ENCODE measurements around the gene HK1. TPM values are rescaled to one million over a fixed set of nuclear protein-coding genes. Genes with fewer than 3 reads are reported as not detected.

HK1 gene
- total and polyA plus RNA-seq, 2 of the 13 experiments (the other 11 are each of a cell fraction or from before 2014, with no cell fraction given), result 0.29 to 1.5 TPM

DNA sequence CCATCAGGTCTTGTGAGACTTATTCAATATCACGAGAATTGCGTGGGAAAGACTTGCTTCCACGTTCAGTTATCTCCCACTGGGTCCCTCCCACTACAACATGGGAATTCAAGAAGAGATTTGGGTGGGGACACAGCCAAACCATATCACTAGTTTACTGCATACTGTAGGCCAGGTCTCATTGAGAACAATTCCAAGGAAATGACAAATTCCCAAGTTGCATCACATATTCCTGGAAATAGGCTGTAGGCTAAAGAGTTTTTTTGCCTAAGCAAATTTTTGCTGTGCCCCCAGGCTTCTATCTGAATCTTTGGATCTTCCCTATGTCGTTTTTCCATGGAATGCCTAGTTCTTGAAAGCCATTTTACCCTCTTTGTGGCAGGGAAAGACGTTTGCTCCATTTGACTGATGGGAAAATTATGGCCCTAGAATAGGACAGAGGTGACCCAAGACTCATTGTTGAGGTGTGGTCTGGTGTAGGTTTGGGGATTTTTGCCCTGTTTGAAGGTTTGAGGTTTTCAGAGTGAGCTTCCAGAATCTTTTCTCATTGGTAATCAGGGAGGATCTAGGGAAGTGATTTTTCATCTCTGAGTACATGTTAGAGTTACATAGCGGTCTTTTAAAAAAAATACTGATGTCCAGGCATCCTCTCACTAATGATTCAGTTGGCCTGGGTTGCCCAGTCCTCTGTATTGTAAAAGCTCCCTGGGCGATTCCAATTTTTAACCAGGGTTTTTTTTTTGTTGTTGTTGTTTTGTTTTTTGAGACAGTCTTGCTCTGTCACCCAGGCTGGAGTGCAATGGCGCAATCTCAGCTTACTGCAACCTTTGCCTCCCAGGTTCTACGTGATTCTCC lies 94.1 kb downstream of the HK1 start (continued):
- TF ChIP-seq, protein P1, sequence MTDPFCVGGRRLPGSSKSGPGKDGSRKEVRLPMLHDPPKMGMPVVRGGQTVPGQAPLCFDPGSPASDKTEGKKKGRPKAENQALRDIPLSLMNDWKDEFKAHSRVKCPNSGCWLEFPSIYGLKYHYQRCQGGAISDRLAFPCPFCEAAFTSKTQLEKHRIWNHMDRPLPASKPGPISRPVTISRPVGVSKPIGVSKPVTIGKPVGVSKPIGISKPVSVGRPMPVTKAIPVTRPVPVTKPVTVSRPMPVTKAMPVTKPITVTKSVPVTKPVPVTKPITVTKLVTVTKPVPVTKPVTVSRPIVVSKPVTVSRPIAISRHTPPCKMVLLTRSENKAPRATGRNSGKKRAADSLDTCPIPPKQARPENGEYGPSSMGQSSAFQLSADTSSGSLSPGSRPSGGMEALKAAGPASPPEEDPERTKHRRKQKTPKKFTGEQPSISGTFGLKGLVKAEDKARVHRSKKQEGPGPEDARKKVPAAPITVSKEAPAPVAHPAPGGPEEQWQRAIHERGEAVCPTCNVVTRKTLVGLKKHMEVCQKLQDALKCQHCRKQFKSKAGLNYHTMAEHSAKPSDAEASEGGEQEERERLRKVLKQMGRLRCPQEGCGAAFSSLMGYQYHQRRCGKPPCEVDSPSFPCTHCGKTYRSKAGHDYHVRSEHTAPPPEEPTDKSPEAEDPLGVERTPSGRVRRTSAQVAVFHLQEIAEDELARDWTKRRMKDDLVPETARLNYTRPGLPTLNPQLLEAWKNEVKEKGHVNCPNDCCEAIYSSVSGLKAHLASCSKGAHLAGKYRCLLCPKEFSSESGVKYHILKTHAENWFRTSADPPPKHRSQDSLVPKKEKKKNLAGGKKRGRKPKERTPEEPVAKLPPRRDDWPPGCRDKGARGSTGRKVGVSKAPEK (CRISPR knock-in tag; IDR thresholded peaks at IDR 0.05; ENCODE audit: borderline replicate concordance), result no peak
- no peak for TF ChIP-seq ZFP41 (CRISPR knock-in tag; IDR thresholded peaks at IDR 0.05; ENCODE audit: borderline replicate concordance)
- TF ChIP-seq, protein P2, sequence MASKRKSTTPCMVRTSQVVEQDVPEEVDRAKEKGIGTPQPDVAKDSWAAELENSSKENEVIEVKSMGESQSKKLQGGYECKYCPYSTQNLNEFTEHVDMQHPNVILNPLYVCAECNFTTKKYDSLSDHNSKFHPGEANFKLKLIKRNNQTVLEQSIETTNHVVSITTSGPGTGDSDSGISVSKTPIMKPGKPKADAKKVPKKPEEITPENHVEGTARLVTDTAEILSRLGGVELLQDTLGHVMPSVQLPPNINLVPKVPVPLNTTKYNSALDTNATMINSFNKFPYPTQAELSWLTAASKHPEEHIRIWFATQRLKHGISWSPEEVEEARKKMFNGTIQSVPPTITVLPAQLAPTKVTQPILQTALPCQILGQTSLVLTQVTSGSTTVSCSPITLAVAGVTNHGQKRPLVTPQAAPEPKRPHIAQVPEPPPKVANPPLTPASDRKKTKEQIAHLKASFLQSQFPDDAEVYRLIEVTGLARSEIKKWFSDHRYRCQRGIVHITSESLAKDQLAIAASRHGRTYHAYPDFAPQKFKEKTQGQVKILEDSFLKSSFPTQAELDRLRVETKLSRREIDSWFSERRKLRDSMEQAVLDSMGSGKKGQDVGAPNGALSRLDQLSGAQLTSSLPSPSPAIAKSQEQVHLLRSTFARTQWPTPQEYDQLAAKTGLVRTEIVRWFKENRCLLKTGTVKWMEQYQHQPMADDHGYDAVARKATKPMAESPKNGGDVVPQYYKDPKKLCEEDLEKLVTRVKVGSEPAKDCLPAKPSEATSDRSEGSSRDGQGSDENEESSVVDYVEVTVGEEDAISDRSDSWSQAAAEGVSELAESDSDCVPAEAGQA (IDR thresholded peaks at IDR 0.05; ENCODE audit: low read depth), result no peak
- TF ChIP-seq, protein P2 (CRISPR knock-in tag; IDR thresholded peaks at IDR 0.05; ENCODE audit: borderline replicate concordance), result no peak
- no peak for TF ChIP-seq POLR2G (IDR thresholded peaks at IDR 0.05; ENCODE audit: low read depth, low read length)
- TF ChIP-seq HNF4A (CRISPR knock-in tag; IDR thresholded peaks at IDR 0.05), result no peak
- no peak for TF ChIP-seq YY1 (IDR thresholded peaks at IDR 0.05; ENCODE audit: insufficient read depth, insufficient replicate concordance, low read depth, low read length)
- no peak for TF ChIP-seq SNAPC2 (CRISPR knock-in tag; IDR thresholded peaks at IDR 0.05)

All from HepG2 (cell line).